ENCODE measurements around the gene DERL3. TPM values are rescaled to one million over a fixed set of nuclear protein-coding genes. Genes with fewer than 3 reads are reported as not detected.

The DERL3 gene
- total RNA-seq, 1 experiment from 2014 or later, result 1.0 TPM

DNA sequence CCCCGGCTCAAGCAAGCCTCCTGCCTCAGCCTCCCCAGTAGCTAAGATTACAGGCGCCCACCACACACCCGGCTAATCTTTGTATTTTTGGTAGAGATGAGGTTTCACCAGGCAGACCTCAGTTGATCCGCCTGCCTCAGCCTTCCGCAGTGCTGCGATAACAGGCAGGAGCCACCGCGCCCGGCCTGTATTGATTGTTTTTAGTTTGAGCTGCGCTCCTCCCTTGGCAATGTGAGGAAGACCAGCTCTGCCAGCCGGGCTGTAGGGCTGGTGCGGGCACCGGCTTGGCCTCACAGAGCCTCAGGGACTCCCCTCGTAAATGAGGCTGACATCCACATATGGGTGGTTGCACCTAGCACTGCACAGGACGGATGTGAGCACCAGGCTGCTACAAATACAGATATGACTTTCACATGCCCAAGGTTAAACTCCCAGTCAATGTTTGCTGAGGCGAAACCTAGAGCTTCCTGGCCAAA lies 11.4 kb upstream of the DERL3 start:
- in situ Hi-C loops (cut with HindIII; ENCODE audit: low pct_unique_long_range_greater_than_20kb, low sequenced_read_pairs), result no loop called here
- BruUV-seq (replicated peaks), result no TSS peak
- Histone ChIP-seq H3K4me3 (ENCODE audit: low read depth in 2 of 2, low read length in 2 of 2) (no peak overlapping the region), H3K27ac (ENCODE audit: low read length) (no peak overlapping the region), H3K4me1 (ENCODE audit: control insufficient read depth, insufficient read depth, low read length) (no peaks in the 10 kb centered on the region; the same call in none of the 2 replicates), H3K27me3 (ENCODE audit: control insufficient read depth, insufficient read depth, low read length) (no peaks in the 10 kb centered on the region), H3K9me3 (ENCODE audit: control insufficient read depth, insufficient read depth, low read depth, low read length) (no peaks in the 10 kb centered on the region), H3K36me3 (ENCODE audit: control insufficient read depth, insufficient read depth, low read length) (no peaks in the 10 kb centered on the region)
- intact Hi-C loops (cut with micrococcal nuclease; ENCODE audit: unreplicated experiment), result no loop called here
- ChIA-PET POLR2A (interaction anchor here (0.8 kb wide), 1 partner anchor 44 kb away, joined by 3 read pairs; no protein-coding TSS in a partner anchor), CTCF (interaction anchor here (0.5 to 1.4 kb wide), 6 partner anchors 8 to 264 kb away, joined by 3 to 7 read pairs (median 4); partner anchors contain the start of gene SLC2A11)
- DNase-seq (ENCODE audit: low read depth, low spot score) (no peak), ATAC-seq (no peak)
- TF ChIP-seq TCF7L2 (IDR thresholded peaks at IDR 0.05; ENCODE audit: low read depth, low read length) (no peak), POLR2AphosphoS5 (IDR thresholded peaks at IDR 0.05; ENCODE audit: low read depth, low read length) (no peak), REST (IDR thresholded peaks at IDR 0.05; ENCODE audit: insufficient read depth in 1 of 2, low read depth in 2 of 2, low read length in 1 of 2) (no peak), SIN3A (IDR thresholded peaks at IDR 0.05; ENCODE audit: borderline replicate concordance, insufficient read depth, low read depth, low read length) (no peak)
- TF ChIP-seq, protein P1, sequence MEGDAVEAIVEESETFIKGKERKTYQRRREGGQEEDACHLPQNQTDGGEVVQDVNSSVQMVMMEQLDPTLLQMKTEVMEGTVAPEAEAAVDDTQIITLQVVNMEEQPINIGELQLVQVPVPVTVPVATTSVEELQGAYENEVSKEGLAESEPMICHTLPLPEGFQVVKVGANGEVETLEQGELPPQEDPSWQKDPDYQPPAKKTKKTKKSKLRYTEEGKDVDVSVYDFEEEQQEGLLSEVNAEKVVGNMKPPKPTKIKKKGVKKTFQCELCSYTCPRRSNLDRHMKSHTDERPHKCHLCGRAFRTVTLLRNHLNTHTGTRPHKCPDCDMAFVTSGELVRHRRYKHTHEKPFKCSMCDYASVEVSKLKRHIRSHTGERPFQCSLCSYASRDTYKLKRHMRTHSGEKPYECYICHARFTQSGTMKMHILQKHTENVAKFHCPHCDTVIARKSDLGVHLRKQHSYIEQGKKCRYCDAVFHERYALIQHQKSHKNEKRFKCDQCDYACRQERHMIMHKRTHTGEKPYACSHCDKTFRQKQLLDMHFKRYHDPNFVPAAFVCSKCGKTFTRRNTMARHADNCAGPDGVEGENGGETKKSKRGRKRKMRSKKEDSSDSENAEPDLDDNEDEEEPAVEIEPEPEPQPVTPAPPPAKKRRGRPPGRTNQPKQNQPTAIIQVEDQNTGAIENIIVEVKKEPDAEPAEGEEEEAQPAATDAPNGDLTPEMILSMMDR (IDR thresholded peaks at IDR 0.05), result no peak

DNA sequence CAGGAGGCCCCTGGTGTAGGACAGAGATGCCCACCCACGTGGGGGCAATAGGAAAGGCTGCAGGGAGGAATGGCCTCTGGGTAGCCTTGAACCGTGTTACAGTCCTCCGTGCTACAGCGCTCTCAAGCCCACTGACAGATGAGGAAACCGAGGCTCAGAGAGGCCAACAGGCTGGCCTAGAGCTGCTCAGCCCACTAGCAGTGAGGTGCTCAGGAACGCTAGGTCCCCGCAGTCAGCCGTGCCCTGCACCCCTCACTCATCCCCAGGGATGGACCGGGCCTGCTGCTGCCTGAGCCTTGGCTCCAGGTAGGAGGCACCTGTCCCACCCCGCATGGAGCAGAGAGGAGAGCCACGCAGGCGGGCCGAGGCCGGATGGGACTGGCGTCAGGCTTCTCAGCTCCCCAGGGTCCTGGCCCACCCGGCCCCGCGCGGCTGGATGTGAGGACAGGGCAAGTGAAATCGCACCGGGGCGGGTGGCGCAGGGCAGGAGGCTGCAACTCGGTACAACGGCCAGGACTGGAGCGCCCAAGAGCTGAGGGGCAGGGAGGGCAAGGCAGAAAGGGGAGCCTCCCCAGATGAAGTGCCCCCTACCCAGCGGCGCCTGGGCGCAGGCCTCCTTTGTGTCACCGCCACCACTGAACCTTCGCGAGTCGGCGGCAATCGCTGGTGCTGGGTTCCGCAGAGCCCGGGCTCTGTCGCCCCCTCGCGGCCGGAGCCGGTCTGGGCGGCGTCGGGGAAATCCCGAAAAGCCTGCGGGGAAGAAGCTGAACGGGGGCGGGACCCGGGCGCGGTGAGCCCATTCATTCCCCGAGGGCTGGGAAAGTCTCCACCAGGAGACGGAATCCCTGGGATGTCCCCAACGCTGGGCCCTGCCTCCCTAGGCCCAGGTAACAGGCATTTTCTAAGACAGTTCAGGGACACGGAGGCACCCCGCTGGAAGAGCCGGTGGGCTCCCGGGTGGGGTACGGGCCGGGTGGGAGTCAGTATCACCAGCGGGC lies 10.5 kb upstream of the DERL3 start:
- POLR2A ChIA-PET, result no interaction called here
- peak; percentile 91 for ATAC-seq
- no TSS peak for BruUV-seq (replicated peaks)

More for the DNA sequence above, 10.5 kb upstream of the DERL3 start:
- intact Hi-C loops (cut with micrococcal nuclease; ENCODE audit: unreplicated experiment), result loop anchor here (10.0 kb wide), 2 partner anchors 75 to 225 kb away; partner anchors contain the start of gene MMP11
- H3K4me1 ChIP-seq (ENCODE audit: control insufficient read depth, insufficient read depth, low read length), result no peaks in the 10 kb centered on the region; the same call in none of the 2 replicates
- H3K9me3 ChIP-seq (ENCODE audit: control insufficient read depth, insufficient read depth, low read depth, low read length), result no peaks in the 10 kb centered on the region
- no peak for DNase-seq (ENCODE audit: low read depth, low spot score)
- H3K27me3 ChIP-seq (ENCODE audit: control insufficient read depth, insufficient read depth, low read length), result no peaks in the 10 kb centered on the region
- CTCF ChIA-PET, result interaction anchor here (0.5 to 1.4 kb wide), 6 partner anchors 8 to 263 kb away, joined by 3 to 7 read pairs (median 4); partner anchors contain the start of gene SLC2A11
- H3K36me3 ChIP-seq (ENCODE audit: control insufficient read depth, insufficient read depth, low read length), result no peaks in the 10 kb centered on the region
- TF ChIP-seq POLR2AphosphoS5 (IDR thresholded peaks at IDR 0.05; ENCODE audit: low read depth, low read length), result no peak
- TF ChIP-seq, protein P1 (IDR thresholded peaks at IDR 0.05), result peak; percentile 94
- TF ChIP-seq REST (IDR thresholded peaks at IDR 0.05; ENCODE audit: insufficient read depth in 1 of 2, low read depth in 2 of 2, low read length in 1 of 2), result no peak
- TF ChIP-seq TCF7L2 (IDR thresholded peaks at IDR 0.05; ENCODE audit: low read depth, low read length), result 0 out of 2 replicates have a peak, but pooled peaks have one; percentile 48
- peak overlapping the region; percentile 32 to 47 for H3K4me3 ChIP-seq (ENCODE audit: low read depth in 2 of 2, low read length in 2 of 2)
- in situ Hi-C loops (cut with HindIII; ENCODE audit: low pct_unique_long_range_greater_than_20kb, low sequenced_read_pairs), result no loop called here
- H3K27ac ChIP-seq (ENCODE audit: low read length), result no peak overlapping the region
